ENCODE data around the gene OR52A5.
"Not testable (repeated sequence)": the region's sequence is repeated elsewhere in the genome, so short reads cannot be mapped to it uniquely, and the experiment has no call there.

OR52A5 gene

DNA sequence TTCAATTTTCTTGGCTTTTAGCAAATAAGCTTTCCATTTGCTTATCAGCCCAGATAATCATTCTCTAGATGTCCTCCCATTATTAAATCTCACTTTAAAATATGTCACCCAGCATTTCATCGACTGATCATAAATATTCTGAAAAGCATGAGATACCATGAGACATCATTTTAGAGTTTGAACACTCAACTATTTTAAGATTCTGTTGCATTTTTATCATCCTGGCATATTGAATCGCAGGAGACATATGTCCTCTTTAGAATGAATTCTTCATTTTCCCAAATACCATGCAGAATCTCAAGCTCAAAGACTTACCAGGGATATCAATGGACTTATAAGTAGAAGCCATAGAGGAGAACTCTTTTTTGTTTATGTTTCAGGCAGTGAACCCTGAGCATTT is at the start of gene OR52A5:
OR52A5 (minus strand) TSS at position 361 of the 400 bp plus-strand sequence. CDS start 5,714 bp downstream, outside the sequence.
- DNase-seq (ENCODE audit: low read depth): no peak

DNA sequence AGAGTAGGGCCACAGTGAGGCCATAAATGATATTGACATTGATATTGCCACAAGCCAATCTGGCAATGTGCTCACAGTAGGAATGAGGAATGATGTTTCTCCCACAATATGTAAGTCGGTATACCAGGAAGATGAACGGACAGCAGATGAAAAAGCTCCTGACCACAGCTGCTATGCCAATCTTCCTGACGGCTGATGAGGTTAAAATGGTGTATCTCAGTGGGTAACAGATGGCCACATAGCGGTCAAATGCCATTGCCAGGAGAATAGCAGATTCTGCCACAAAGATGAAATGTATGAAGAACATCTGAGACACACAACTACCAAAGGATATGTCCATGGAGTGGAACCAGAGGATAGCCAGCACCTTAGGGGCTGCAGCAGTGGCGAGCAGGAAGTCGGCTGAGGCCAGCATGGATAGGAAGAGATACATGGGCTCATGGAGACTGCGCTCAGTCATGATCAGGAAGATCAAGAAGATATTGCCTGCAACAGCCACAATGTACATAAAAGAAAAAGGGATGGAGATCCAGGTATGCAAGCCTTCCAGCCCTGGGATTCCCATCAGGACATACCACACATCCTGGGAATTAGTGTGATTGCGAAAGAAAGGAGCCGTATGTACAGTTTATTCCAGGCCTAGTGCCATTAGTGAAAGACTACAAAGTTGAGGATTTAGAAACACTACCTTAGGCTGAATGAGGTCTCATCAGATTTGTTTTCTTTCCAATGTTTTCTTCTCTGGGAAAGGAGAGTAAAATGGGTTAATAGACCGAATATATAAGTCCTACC is 40.1 kb upstream of the OR52A5 start:
- no peak for DNase-seq (ENCODE audit: low read depth)

DNA sequence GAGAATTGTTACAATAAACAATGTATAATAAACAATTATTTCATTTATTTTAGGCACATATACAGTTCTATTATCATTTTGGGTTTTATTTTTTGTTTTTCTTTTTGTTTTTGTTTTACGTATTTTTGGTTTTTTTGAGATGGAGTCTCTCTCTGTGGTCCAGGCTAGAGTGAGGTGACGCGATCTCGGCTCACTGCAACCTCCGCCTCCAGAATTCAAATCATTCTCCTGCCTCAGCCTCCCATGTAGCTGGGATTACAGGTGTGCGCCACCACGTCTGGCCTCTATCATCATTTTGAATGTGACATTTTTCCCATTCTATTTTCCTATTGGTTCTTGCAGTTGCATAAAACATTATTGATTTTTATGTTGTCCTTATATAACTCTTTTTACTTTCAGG is 36.8 kb upstream of the OR52A5 start:
- DNase-seq (ENCODE audit: low read depth): no peak

DNA sequence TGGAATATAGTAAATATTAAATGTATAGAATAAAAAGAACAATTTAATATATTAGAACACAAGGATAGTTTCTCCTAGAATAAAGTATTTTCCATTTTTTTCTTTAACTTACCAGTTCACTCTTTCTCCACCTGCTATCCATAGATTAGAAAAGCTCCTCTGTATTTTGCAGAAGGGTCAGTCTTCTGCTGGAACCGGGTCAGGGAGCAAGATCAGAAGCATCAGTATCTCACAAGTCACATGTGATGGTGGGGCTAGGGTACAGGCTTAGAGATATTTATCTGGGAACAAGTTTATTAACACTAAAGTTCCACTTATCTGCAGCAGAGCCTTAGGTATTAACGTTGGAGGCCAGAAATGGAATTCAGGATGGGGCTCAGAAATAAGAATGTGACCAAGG is 33.7 kb upstream of the OR52A5 start:
- no peak for DNase-seq (ENCODE audit: low read depth)

DNA sequence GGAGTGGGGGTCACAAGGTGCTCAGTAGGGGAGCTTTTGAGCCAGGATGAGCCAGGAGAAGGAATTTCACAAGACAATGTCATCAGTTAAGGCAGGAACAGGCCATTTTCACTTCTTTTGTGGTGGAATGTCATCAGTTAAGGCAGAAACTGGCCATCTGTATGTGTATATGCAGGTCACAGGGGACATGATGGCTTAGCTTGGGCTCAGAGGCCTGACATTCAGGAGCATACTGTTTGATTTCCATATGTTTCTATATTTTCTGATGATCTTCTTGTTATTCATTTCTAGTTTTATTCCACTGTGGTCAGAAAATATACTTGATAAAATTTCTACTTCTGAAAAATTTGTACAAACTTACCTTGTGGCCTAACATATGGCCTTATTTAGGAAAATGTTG is 27.7 kb upstream of the OR52A5 start:
- DNase-seq (ENCODE audit: low read depth): not testable (repeated sequence)

DNA sequence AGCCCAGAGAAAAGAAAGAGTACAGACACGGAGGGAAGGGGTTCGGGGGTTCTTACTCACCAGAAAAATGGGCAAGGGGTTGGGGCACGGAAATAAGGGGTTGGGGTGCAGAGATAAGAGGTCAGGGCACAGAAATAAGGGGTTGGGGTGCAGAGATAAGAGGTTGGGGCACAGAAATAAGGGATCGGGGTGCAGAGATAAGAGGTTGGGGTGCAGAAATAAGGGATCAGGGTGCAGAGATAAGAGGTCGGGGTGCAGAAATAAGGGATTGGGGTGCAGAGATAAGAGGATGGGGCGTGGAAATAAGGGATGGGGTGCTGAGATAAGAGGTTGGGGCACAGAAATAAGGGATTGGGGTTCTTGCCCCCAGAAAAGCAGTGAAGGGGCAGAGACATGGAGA is 26.7 kb upstream of the OR52A5 start:
- not testable (repeated sequence) for DNase-seq (ENCODE audit: low read depth)

DNA sequence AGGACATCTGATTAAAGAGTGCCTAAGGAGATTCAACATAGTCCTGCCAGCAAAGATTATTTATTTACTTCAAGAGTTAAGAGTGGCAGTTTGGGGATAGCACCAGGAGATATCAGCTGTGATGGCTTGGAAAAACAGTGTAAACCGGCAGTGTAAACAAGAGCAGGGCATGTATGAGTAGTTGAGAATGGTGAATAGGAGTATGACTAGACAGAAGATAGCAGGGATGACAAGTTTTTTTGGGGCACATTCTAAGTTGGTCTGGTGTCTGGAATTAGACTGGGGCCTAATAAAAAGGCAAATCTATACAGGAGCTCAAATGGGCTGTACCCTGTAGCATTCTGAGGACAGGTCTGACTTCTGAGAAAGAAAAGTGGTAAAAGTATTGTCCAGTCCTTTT is 22.9 kb upstream of the OR52A5 start:
- not testable (repeated sequence) for DNase-seq (ENCODE audit: low read depth)

DNA sequence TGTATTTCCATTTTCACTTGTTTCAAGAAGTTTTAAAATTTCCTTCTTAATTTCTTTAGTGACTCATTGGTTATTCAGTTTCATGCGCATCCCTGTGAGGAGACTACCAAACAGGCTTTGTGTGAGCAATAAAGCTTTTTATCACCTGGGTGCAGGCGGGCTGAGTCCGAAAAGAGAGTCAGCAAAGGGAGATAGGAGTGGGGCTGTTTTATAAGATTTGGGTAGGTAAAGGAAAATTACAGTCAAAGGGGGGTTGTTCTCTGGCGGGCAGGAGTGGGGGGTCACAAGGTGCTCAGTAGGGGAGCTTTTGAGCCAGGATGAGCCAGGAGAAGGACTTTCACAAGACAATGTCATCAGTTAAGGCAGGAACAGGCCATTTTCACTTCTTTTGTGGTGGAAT is 22.1 kb upstream of the OR52A5 start:
- not testable (repeated sequence) for DNase-seq (ENCODE audit: low read depth)

DNA sequence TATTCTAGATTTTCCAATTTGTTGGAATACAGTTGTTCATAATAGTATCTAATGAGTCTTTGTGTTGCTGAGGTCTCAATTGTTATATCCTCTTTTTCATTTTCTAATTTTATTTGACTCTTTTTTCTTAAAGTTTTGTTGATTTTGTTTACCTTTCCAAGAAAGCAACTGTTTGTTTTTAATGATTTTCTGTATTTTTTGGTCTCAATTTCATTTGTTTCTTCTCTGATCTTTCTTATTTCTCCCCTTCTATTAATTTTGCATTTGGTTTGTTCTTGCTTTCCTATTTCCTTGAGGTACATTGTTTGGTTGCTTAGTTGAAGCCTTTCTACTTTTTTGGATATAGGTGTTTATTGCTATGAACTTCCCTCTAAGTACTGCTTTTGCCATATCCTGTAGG is 21.6 kb upstream of the OR52A5 start:
- DNase-seq (ENCODE audit: low read depth): no peak

DNA sequence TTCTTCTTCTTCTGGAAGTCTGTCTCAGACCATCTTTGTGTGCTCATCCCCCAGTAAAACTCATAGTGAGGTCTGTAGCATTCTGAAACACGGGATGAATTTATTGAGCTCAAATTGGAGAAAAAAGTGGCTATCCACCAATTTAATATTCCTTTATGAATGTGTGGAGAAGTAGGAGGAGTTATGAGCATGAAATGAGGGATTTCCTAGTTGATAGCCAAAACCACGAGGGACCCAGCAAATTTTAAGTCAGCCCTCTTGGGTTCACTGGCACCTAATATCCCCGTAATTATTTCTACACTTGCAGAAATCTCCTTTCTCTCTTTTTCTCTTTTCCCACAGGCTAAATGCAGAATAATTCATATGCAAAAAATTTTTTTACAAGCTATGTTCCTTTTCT is 16.5 kb upstream of the OR52A5 start, which contains the start of gene OR52A1:
OR52A1 (minus strand) TSS at position 101 of the 400 bp plus-strand sequence. CDS start 2,388 bp downstream, outside the sequence.
- no peak for DNase-seq (ENCODE audit: low read depth)

DNA sequence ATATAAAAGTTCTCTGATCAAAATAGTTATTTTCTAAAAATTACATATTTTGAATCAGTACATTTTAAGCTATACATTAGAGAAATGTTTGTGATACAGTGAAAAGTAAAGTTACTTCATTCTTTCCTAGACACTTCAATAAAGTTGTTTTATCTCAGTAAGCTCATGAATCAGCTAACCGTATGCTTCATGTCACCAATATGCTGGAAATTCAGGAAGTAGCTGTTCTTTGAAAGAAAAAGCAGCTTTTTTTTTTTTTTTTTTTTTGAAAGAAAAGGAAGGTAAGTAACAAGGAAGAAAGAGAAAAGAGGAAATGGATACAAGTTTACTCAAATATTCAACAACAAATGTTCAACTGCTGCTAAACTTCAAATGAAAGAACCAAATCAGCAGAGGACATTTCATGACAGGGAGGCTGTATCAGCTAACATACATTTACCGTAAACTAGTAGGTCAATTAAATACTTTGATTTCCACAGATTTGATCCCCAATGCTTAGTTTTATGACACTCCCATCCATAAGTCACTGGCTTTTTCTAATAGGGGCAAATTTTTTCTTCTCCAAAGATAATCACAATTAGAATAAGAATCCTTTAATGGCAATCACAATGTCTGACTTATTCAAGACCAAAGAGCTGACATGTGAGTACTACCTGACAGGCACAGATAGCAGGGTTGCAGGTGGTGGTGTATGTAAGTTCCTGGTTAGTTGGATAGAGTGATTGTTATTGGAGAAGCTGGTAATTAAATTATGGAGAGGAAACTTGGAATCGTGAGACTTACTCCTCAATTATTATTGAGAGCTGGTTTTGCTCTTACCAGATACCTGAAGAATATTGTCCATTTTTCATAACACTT is 15.6 kb upstream of the OR52A5 start:
- DNase-seq (ENCODE audit: low read depth): no peak

DNA sequence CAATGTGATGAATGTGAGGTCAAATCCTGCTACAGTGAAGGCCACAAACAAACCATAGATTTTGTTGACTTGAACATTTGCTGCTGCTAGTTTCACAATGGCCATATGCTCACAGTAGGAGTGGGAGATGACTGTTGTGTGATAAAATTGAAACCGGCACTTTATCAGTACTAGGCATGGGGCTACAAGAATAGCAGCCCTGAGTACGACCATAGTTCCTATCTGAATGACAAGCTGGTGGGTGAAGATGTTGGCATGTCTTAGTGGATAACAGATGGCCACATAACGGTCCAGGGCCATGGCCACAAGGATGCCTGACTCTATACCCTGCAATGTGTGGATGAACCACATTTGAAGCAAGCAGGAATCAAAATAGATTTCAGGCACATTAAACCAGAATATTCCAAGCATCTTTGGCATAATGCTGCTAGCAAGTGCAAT is 13.6 kb upstream of the OR52A5 start:
- no peak for DNase-seq (ENCODE audit: low read depth)

DNA sequence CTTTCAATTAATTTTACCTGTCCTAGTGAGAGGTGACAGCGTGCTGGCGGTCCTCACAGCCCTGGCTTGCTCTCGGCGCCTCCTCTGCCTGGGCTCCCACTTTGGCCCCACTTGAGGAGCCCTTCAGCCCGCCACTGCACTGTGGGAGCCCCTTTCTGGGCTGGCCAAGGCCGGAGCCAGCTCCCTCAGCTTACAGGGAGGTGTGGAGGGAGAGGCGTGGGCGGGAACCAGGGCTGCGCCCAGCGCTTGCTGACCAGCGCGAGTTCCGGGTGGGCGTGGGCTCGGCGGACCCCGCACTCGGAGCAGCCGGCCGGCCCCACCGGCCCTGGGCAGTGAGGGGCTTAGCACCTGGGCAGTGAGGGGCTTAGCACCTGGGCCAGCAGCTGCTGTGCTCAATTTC is 6.0 kb upstream of the OR52A5 start:
- not testable (repeated sequence) for DNase-seq (ENCODE audit: low read depth)

DNA sequence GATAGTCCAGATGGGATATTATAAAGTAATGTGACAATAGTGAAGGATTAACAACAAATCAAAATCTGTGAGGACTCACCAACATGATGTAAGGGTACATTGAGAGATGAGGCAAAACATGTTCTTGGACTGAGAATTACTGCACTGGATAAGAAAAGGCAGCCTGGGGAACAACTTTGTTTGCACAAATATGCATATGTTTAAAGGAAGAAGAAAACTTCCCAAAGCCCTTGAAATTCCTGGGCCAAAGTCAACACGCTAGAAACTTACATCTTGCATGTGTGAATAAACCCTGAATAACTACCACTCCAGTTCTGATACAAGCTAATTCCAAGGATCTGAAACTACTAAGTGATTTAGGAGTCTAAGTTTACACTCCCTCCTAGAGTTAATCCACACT is 1.1 kb downstream of the OR52A5 start:
- DNase-seq (ENCODE audit: low read depth): no peak

DNA sequence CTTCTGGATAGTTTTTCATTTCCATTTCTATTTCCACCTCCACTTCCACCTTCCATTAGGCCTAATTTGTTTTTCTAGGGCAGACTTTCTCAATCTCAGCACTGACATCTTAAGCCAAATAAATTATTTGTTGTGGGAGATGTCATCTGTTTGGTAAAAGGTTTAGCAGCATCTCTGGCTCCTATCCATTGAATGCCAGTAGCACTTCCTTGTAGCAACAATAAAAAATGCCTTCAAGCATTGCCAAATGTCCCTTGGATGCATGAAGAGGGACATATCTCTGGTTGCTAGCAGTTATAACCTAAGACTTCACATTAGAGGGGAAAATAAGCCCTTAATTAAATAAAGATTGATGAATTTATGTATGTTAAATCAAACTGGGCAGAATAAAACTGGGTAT is 1.9 kb downstream of the OR52A5 start:
- no peak for DNase-seq (ENCODE audit: low read depth)

DNA sequence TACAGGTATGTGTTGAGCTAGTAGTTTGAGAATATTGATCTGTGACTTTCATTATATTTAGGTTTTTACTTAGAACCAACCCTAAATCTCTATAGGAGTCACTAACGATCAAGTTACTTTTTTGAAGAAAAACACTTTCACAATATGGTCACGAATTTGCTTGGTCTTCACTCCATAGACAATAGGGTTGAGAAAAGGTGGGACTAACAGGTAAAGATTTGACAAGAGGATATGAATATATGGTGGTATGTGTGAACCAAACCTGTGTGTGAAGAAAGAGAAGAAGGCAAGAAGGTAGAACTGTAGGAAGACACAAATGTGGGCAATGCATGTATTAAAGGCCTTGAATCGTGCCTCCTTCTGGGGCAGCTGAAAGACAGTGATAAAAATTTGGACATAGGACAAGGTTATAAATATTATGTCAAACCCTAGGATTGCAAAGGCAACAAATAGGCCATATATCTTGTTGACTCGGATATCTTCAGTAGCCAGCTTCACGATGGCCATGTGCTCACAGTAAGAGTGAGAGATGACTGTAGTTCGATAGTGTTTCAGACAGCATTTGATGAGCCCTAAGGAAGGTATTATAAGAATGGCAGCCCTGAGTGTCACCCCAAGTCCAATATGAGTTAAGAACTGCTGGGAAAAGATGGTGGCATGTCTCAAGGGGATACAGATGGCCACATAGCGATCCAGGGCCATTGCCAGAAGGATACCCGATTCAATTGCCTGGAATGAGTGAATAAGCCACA is 6.4 kb downstream of the OR52A5 start:
- no peak for DNase-seq (ENCODE audit: low read depth)

DNA sequence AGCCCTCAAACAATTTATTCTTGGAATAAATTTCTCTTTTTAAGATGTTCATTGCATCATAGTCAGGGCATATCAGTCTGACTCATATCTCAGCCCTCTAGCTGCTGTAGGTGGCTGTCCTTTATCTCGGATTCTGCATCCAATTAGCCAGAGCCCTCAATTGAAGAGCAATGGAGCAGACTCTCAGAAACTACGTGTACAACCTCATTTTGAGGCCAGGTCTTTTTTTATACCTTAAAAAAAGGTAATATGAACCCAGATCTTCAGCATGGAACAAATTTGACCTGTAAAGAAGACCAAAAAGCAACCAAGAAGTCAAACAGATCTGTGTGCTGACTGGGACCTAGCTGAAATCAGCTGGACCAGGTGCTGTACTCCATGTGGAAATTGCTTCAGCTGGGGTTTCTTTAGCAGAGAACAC is 8.7 kb downstream of the OR52A5 start:
- no peak for DNase-seq (ENCODE audit: low read depth)

DNA sequence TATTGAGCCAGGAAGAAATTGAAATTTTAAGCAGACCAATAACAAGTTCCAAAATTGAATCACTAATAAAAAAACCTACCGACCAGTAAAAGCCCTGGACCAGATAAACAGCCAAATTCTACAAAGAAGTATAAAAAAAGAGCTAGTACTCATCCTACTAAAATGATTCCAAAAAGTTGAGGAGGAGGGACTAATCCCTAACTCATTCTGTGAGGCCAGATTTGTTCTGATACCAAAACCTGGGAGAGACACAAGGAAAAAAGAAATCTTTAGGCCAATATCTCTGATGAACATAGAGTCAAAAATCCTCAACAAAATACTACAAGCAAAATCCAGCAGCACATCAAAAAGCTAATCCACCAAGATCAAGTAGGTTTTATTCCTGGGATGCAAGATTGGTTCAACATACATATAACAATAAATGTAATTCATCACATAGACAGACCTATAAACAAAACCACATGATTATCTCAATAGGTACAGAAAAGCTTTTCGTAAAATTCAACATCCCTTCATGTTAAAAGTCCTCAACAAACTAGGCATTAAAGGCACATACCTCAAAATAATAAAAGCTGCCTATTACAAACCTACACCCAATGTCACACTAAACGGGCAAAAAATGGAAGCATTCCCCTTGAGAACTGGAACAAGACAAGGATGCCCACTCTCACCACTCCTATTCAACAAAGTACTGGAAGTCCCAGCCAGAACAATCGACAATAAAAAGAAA is 13.1 kb downstream of the OR52A5 start:
- DNase-seq (ENCODE audit: low read depth): no peak

DNA sequence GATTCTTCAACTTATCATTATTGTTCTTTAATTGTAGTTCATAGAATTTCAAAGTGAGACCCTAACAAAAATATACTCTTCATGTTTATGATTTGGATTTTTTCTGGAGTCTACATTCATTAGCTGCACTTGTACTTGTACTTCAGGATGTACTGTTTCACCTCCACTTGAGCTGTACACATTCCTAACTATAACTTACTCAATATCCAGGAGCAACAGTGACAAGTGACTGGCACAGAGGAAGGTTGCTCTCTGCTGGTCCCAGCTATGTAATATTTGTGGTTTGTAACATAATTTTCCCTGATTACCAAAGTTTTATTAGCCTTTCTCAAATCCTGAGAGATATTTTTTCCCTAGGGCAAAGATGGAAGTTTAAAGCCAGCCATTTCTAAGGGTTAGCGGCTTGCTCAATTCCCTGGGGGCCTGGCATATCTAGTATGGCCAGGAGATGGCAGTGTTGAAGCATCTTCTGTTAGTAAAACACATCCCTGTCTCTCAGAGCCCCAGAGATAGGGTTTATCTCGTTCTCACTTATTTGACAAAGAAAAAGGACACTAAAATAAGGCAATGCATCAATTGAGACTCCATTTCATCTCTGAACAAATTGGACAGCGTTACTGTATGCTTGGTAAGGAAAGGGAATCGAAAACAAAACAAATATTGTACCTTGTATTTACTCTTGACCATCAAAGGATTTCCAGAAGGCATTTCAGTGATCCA is 14.2 kb downstream of the OR52A5 start:
- DNase-seq (ENCODE audit: low read depth): peak; percentile 48

DNA sequence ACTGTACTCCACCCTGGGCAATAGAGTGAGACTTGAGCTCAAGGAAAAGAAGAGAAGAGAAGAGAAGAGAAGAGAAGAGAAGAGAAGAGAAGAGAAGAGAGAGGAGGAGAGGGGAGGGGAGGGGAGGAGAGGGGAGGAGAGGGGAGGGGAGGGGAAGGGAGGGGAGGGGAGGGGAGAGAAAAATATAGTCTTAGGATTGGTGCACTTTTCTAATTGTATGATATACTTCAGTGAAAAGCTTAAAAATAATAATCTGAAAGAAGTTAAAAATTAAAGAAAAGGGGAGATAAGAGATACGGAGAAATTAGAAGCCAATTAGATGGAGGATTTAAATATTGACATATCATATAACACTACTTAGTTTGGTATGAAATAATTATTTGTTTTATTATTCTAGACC is 19.3 kb downstream of the OR52A5 start:
- DNase-seq (ENCODE audit: low read depth): no peak

DNA sequence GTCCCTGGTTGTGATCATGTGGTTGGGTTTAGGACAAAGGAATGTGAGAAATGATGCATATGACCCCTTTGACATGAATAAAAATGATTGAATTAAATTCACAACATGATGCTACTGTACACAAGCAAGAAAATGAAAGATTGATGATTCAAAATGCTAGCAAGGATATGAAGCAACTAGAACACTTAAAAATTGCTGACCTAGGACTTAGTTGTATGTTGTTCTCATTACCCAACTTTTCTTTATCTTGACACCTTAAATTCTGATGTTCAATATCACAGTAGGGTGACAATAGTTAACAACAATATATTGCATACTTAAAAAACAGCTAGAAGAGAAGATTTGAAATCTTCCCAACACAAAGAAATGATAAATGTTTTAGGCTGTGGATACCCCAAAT is 20.6 kb downstream of the OR52A5 start:
- no peak for DNase-seq (ENCODE audit: low read depth)
